HG02759 (cell line): ENCODE results near the gene AFF3.
"Not testable (repeated sequence)": the region's sequence is repeated elsewhere in the genome, so short reads cannot be mapped to it uniquely, and the experiment has no call there.

Source experiments
- ATAC-seq: cut with Tn5 transposase; IDR thresholded peaks from one replicate; pipeline ENCODE4 v1.9.1; 2021; ENCODE audit warnings: mild to moderate bottlenecking, moderate library complexity; ENCODE audit not compliant: unreplicated experiment

AFF3 gene

DNA sequence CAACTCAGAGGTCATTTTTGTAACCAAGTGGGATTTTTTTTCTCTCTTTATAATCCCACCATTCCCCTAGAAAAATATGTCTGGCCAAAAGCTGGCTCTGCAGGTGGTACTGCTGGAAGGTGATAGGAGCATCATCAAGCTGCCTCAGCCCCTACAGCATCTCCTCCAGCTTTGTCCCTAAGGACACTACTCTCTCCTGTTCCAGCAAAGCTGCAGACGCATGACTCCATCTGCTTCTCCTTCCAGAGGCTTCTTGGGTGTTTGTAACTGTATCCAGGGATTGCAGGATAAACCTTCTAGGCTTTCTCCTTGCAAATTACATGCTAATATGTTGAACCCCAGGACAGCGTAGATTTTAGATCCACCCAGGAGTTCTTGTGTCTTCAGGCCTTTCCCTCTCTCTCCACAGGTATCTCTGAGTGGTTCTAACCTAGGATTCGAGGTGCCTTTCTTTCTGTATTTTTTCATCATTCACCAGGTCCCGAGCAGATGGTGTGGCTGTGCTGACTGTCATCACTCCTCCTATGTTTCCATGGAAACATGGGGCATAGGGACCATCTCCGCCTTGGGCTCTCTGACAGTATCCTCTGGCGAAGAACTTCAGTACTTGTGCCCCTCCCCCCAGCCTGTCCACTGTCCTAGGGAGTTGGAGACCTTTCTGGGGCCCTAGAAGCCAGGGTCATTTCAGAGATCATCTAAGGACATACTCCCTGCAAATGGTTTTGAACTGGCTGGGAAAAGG is 34.3 kb downstream of the AFF3 start:
- ATAC-seq: no peak

DNA sequence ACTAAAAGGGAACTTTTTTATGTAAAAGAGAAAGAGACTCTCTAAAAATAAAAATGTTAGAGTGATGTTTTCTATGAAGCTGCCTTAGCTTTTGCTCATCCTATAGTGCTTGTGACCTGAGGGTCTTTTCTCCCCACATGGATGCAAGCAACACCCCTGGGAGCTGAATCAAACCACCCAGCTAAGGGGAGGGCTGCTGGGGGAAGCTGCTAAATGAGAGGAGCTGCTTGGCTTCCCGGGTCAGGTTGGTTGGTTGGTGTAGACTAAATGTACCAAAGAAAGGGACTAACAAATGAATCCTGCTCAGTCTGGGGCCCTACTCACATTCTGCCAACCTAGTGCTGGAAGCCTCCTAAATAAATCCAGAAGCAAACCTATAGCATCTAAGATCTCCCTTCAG is 35.0 kb downstream of the AFF3 start:
- ATAC-seq: no peak

DNA sequence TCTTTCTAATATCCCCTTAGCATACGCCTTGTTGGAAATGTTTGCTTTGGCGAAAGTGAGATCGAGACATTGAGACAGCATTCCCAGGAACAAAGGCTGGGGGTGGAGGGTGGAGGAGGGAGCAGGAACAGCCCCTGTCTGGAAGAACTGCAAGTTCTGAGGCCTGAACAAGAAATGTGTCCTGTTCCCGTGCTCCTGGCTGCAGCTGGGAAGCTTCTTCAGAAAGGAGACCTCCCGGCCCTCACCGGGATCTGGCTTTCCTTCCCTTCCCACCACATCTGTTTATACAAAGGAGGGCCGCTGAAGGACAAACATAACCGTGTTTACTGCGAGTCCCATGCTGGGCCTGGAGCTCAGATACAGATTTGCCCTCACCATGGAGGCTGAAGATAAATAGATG is 35.9 kb downstream of the AFF3 start:
- ATAC-seq: no peak

- no peak for ATAC-seq
Observed at GRCh38 chr2:100105678-100106054, 36.7 kb downstream of the AFF3 start.

DNA sequence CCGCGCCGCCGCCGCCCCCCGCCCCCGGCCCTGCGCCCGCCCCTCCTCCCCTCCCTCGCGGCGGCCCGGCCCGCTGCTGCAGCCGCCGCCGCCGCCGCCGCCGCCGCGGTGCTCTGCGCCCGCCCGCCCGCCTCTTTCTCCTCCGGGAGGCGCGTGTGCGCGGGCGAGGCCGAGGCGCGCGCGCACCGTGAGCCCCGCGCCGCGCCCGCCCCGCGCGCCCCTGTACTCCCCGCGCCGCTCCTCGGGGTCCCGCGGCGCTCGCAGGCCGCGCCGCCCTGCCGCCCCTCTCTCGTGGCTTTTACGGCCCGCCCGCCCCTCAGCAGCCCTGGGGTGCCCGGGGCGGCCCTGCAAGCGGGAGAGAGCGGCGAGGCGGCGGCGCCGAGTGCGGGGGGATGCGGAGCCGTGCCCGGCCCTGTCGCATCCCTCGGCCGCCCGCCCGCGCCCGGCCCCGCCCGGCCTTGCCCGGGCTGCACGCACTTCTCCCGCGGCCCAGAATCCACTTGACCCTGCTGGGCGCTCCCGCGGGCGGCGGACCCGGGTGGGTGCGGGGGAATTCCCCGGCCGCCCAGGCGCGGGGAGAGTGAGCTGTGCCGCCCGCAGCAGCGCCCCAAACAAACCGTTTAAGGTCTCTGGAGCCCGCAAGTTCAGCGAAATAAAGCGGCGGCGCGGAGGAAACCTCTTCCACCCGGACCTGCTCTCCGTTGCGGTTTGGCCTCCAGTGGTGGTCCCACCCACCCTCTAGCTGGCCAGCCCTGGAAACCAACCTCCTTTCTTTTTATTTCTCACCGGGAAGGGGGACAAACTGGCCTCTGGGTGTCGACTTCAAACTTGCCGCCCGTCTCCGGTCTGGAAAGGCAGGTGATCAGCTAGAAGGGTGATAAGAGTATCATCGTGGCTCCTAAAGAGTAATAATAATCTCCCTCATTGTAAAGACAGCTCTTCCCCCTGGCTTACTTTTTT is 37.4 kb downstream of the AFF3 start:
- no peak for ATAC-seq

GRCh38 chr2:100104265-100104664 is 38.1 kb downstream of the AFF3 start:
- not testable (repeated sequence) for ATAC-seq

DNA sequence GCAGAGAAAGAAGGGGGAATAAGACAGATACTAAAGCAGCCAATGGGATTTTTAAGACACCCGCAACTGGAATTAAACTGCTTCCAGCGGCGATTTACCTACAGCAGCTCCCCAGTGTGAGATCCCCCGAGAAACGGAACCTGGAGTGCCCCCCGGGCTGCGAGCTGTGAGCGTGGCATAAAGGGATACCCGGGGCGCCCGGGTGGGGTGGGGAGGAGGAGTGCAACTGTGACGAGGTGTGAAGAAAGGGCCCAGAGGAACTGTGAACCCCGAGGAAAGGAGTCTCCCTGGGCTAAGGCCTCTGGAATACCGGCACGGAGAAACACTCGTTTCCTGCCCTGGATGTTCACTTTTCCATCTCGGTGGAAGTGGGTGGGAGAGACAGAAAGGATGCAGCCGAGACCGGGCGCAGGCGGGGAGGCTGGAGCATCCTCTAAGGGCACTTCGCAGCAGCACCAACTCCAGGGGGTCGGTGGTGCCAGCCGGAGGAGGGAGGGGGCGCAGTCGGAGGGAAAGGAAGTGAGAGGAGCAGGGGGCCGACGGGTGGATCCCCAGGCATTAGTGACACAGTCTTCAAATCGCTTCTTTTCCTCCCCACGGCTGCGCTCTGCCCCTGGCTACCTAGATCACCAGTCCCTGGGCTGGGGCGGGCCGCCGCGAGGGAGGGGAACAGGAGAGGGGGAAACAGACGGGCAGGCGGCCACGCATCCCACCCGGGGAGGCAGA is 38.7 kb downstream of the AFF3 start:
- not testable (repeated sequence) for ATAC-seq

DNA sequence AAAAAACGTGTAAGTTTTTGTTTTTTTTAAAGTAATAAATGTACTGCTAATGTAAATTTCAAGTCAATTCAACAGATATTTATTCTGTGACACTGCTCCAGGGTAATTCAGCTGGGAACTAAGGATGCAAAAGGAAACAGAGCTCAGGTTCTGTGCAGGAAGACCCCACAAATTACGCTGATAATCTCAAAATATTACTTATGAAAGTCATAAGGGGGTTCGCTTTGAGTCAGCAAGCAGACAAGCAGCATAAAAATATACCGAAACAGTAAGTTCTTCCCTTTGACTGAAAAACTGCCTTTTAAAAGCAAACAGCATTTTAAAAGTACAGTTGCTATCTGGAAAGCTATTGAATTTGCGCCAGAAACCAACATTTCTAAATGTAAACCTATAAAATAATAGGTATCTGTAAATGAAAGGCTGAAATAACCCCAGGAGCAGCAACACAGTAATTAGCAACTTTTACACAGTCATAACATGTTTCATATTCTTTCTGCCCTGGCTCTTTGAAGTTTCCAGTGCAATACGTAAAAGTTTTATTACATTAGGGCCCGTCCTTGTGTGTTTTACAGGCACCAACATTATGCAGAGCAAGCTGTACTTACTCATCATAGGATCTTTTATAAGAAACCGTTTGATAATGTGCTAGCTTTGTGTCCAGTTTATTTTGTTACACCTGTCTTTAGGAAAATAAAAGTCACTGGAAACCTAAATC is 39.8 kb downstream of the AFF3 start:
- ATAC-seq: not testable (repeated sequence)

- ATAC-seq: not testable (repeated sequence)
Observed at GRCh38 chr2:100098855-100099254, 43.5 kb downstream of the AFF3 start.

- ATAC-seq: not testable (repeated sequence)
Observed at GRCh38 chr2:100097611-100098294, 44.6 kb downstream of the AFF3 start.

GRCh38 chr2:100095845-100096244 is 46.5 kb downstream of the AFF3 start:
- ATAC-seq: not testable (repeated sequence)

DNA sequence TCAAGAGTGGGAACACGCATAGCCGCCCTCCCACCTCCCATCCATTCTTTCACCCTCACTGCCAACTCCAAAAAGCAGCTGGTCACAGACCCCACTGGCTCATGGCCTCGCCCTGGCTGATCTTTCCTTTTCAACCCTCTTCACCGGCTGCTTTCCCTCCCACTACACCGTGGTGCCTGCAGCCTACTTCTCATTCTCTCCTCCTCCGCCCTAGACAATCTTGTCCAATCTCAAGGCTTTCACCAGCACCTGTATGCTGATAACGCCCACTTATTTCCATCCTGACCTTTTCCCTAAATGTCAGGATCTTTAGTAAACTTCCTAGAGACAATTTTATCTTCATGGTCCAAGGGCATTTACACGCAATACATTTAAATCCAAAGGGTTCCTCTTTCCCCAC is 50.6 kb downstream of the AFF3 start:
- not testable (repeated sequence) for ATAC-seq

DNA sequence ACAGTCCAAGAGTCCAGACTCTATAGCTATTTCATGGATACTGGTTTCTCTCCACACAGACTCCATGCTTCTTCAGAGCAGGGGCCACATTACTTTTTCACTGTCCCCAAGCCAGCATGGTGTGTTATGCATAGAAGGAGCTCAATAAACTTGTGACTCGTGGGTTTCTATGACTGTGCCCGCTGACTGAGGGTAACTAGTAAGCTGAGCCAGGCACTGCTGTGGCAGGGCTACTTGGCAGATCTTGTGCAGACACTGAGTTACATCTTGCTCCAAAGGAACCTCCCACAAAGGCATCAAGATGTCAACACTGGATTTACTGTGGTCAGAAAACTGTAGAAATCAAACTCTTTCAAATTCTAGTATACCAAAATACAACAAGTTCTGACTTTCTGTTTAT is 56.6 kb downstream of the AFF3 start:
- ATAC-seq: not testable (repeated sequence)

DNA sequence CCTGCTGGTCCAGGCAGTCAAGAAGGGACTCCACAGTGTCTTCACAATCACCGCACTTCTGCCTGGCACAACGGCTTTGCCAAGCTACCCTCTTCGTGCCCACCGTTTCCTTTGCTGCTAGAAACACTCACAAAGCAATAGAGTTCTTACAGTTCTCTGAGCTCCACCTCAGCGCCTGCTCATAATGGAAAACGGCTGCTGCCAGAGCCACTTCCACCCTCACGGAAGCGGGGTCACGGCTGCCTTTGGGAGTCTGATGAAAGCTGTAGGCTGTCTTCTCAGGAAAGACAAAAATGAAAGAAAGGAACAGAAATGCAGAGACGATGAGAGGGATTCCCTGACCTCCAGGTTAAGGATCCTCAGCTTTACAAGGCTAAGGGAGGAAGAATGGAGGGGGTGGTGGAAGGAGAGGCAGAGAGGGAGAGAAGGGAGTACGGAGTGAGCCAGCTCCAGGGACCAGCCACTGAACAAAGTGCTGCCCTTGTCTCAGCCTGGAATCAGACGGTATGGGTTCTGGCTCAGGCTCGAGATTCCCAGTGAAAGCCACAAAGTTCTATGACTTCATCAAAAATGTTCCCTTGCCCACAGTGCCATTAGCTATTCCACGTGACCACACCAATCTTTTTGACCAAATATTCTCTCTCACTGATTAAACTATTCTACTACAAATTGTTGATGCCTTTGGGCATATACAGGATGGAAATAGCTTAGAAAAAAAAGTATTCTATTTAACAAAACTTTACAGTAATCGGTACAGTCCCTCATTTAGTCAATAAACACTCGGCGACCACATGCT is 58.8 kb downstream of the AFF3 start:
- not testable (repeated sequence) for ATAC-seq

- not testable (repeated sequence) for ATAC-seq
Observed at GRCh38 chr2:100082302-100082978, 60.0 kb downstream of the AFF3 start.

- ATAC-seq: no peak
Observed at GRCh38 chr2:100077935-100078334, 64.5 kb downstream of the AFF3 start.

DNA sequence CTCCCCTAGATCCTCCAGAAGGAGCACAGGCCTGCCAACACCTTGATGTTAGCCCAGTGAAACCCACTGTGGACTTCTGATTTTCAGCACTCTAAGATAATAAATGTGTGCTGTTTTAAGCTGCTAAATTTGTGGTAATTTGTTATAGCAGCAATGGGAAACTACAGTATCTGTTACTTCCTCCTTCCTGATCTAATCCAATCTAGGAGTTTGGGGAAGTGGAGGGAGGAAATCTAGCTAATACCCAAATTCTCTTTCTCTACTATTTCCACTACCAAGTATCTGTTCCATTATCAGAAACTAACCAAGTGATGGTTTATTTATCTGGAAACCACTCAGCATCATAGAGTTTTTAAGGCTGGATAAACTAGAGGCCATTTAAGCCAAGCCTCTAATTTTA is 64.9 kb downstream of the AFF3 start:
- no peak for ATAC-seq

- ATAC-seq: no peak
Observed at GRCh38 chr2:100075532-100075931, 66.9 kb downstream of the AFF3 start.

DNA sequence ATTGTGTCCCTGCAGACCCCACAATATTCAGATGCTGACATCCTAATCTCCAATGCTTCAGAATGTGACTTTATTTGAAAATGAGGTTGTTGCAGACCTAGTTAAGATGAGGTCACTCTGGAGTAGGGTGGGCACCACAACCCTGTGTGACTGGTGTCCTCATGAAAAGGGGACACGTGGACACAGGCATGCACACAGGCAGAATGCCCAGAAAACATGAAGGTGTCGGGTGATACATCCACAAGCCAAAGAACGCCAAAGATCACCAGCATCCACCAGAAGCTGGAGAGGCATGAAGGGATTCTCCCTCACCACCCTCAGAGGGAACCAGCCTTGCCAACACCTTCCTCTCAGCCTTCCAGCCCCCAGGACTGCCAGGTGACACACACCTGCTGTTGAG is 69.3 kb downstream of the AFF3 start:
- ATAC-seq: no peak
